Measurements from ENCODE around the gene RYR2. TPM values are rescaled to one million over a fixed set of nuclear protein-coding genes. Genes with fewer than 3 reads are reported as not detected.

The RYR2 gene
- polyA plus RNA-seq, 1 of the 3 experiments (the other 2 are of a cell fraction), result under 0.01 TPM

GRCh38 chr1:237690656-237691055 lies 648.7 kb downstream of the RYR2 start (continued):
- no peak for TF ChIP-seq REST (IDR thresholded peaks at IDR 0.05; ENCODE audit: low read depth, low read length)

DNA sequence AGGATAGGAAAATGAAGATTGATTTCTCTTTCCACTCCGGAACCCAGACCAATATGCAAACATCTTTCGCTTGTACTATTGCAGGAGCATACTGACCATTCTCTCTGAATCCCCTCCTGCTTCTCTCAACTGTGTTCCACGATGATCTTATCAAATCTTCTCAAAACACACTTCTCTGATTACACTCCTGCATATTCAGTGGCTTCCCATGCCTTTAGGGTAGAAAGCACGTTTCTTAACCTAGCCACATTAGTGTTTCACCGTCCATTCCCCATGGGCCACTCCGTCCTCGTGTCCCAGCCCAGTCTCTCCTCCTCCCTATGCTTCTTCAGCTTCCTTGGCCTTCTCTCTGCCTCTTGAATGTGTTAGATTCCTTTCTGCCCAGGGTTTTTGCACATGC lies 650.3 kb downstream of the RYR2 start:
- no peak overlapping the region for H2AFZ ChIP-seq (ENCODE audit: low read depth)
- POLR2A ChIA-PET, result no interaction called here

More for the DNA sequence above, 650.3 kb downstream of the RYR2 start:
- Histone ChIP-seq H3K27me3 (ENCODE audit: insufficient read depth) (no peaks in the 10 kb centered on the region), H3K27ac (ENCODE audit: low read depth in 2 of 2, low read length in 1 of 2) (no peak overlapping the region), H3F3A (replicated peaks; ENCODE audit: insufficient read depth) (no peaks in the 10 kb centered on the region), H3K36me3 (replicated peaks in 1 of 2; ENCODE audit: control insufficient read depth in 1 of 2, insufficient read depth in 2 of 2, low read length in 1 of 2) (no peaks in the 10 kb centered on the region), H3K9ac (no peak overlapping the region), H3K9me2 (no peaks in the 10 kb centered on the region), H3K4me3 (ENCODE audit: low read depth in 2 of 2, low read length in 1 of 2) (no peak overlapping the region), H3K9me3 (no peaks in the 10 kb centered on the region), H4K20me1 (ENCODE audit: insufficient read depth) (no peaks in the 10 kb centered on the region), H3K4me2 (no peak overlapping the region), H3K79me2 (ENCODE audit: insufficient read depth) (no peaks in the 10 kb centered on the region), H3K4me1 (ENCODE audit: control insufficient read depth in 1 of 2, insufficient read depth in 2 of 2, low read depth in 1 of 2, low read length in 1 of 2) (no peaks in the 10 kb centered on the region)
- CTCF ChIA-PET, result no interaction called here
- DNase-seq, result no peak
- WGBS (ENCODE audit: low lambda C conversion rate), result 34% methylated on average over 7 of the region's 7 CpGs
- no peak for TF ChIP-seq SIN3A (IDR thresholded peaks at IDR 0.05; ENCODE audit: borderline replicate concordance, low read depth, low read length)
- TF ChIP-seq SMC3 (IDR thresholded peaks at IDR 0.05; ENCODE audit: low read depth, low read length), result no peak
- TF ChIP-seq, protein P1, sequence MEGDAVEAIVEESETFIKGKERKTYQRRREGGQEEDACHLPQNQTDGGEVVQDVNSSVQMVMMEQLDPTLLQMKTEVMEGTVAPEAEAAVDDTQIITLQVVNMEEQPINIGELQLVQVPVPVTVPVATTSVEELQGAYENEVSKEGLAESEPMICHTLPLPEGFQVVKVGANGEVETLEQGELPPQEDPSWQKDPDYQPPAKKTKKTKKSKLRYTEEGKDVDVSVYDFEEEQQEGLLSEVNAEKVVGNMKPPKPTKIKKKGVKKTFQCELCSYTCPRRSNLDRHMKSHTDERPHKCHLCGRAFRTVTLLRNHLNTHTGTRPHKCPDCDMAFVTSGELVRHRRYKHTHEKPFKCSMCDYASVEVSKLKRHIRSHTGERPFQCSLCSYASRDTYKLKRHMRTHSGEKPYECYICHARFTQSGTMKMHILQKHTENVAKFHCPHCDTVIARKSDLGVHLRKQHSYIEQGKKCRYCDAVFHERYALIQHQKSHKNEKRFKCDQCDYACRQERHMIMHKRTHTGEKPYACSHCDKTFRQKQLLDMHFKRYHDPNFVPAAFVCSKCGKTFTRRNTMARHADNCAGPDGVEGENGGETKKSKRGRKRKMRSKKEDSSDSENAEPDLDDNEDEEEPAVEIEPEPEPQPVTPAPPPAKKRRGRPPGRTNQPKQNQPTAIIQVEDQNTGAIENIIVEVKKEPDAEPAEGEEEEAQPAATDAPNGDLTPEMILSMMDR (IDR thresholded peaks at IDR 0.05), result no peak
- no peak for TF ChIP-seq ELF1 (IDR thresholded peaks at IDR 0.05)
- TF ChIP-seq JUND (IDR thresholded peaks at IDR 0.05), result no peak
- no peak for TF ChIP-seq FOSL2 (IDR thresholded peaks at IDR 0.05; ENCODE audit: borderline replicate concordance, low read depth)
- TF ChIP-seq, protein P2, sequence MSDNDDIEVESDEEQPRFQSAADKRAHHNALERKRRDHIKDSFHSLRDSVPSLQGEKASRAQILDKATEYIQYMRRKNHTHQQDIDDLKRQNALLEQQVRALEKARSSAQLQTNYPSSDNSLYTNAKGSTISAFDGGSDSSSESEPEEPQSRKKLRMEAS (IDR thresholded peaks at IDR 0.05; ENCODE audit: low read depth), result no peak
- TF ChIP-seq GATA2 (CRISPR knock-in tag; IDR thresholded peaks at IDR 0.05), result no peak
- no peak for TF ChIP-seq RFX5 (IDR thresholded peaks at IDR 0.05; ENCODE audit: low read length)
- TF ChIP-seq EZH2phosphoT487 (IDR thresholded peaks at IDR 0.05; ENCODE audit: borderline replicate concordance, low read depth), result no peak
- no peak for TF ChIP-seq USF1 (IDR thresholded peaks at IDR 0.05; ENCODE audit: borderline replicate concordance, low read depth)
- TF ChIP-seq GABPA (IDR thresholded peaks at IDR 0.05; ENCODE audit: low read depth), result no peak
- TF ChIP-seq FOXJ3 (CRISPR knock-in tag; IDR thresholded peaks at IDR 0.05), result no peak
- no peak for TF ChIP-seq IRF3 (IDR thresholded peaks at IDR 0.05; ENCODE audit: low read depth, low read length)
- TF ChIP-seq RCOR1 (IDR thresholded peaks at IDR 0.05; ENCODE audit: low read length), result no peak
- TF ChIP-seq CHD2 (IDR thresholded peaks at IDR 0.05; ENCODE audit: low read length, partially characterized antibody), result no peak
- TF ChIP-seq USF2 (IDR thresholded peaks at IDR 0.05; ENCODE audit: borderline replicate concordance, low read depth, low read length), result no peak

Measured in SK-N-SH (cell line).